A673 (cell line): ENCODE results near the gene KCND3. TPM values are rescaled to one million over a fixed set of nuclear protein-coding genes. Genes with fewer than 3 reads are reported as not detected.

Source experiments
- BruUV-seq: library from RNA; stranded (reverse); fragments of 400-500 nt; replicated peaks from 2 replicates; lab custom pipeline; 2021; lab: Mats Ljungman, UMichigan
- CTCF ChIA-PET: fragments of 300-600 bp; sonication (Branson Sonifier 250); formaldehyde crosslinking; loops from one replicate; lab custom pipeline; 2022; ENCODE audit warnings: antibody characterized with exemption; lab: Charles Lee
- POLR2A ChIA-PET: fragments of 300-600 bp; sonication (Branson Sonifier 250); formaldehyde crosslinking; loops from one replicate; lab custom pipeline; 2022; ENCODE audit warnings: antibody characterized with exemption; ENCODE audit not compliant: low non-redundant PET; lab: Charles Lee
- DNase-seq: peaks from one replicate; pipeline ENCODE4 v3.0.0-alpha.2; 2015; ENCODE audit warnings: low spot score
- H3K27ac ChIP-seq: fragments of 200-600 bp; sonication (generic); 2 replicates; pipeline ENCODE4 v1.5.1; 2016; ENCODE audit warnings: mixed run types, low read depth, mild to moderate bottlenecking, mixed read lengths, antibody characterized with exemption, low read length; ENCODE audit not compliant: poor library complexity, severe bottlenecking
- H3K27me3 ChIP-seq: fragments of 200-600 bp; sonication (generic); replicated peaks from 2 replicates; pipeline ENCODE4 v1.6.1; 2017; ENCODE audit warnings: mixed run types, low read depth, mild to moderate bottlenecking, mixed read lengths, antibody characterized with exemption, low read length; ENCODE audit not compliant: insufficient read depth, poor library complexity
- H3K36me3 ChIP-seq: fragments of 200-600 bp; sonication (generic); 2 replicates; pipeline ENCODE4 v1.6.1; 2016; ENCODE audit warnings: mixed run types, mild to moderate bottlenecking, mixed read lengths, antibody characterized with exemption, low read length; ENCODE audit not compliant: insufficient read depth, poor library complexity, severe bottlenecking
- H3K4me1 ChIP-seq: fragments of 200-600 bp; sonication (generic); 2 replicates; pipeline ENCODE4 v1.6.1; 2017; ENCODE audit warnings: mixed run types, mild to moderate bottlenecking, mixed read lengths, antibody characterized with exemption, low read length; ENCODE audit not compliant: insufficient read depth, poor library complexity, severe bottlenecking
- H3K4me3 ChIP-seq: fragments of 200-600 bp; sonication (generic); 2 replicates; pipeline ENCODE4 v1.5.1; 2016; ENCODE audit warnings: low read depth, mixed run types, mild to moderate bottlenecking, mixed read lengths, low read length; ENCODE audit not compliant: poor library complexity, severe bottlenecking
- H3K9me3 ChIP-seq: fragments of 200-600 bp; sonication (generic); 2 replicates; pipeline ENCODE4 v1.6.1; 2016; ENCODE audit warnings: mixed run types, low read depth, mild to moderate bottlenecking, mixed read lengths, antibody characterized with exemption, low read length; ENCODE audit not compliant: poor library complexity, severe bottlenecking
- CTCF ChIP-seq: fragments of 300-800, 200-600 bp; sonication (generic); conservative IDR thresholded peaks from 2 replicates; pipeline ENCODE4 v1.5.1; 2017; ENCODE audit warnings: low read depth, mild to moderate bottlenecking, antibody characterized with exemption, low read length, moderate library complexity, mixed read lengths
- EZH2 ChIP-seq: fragments of 200-600 bp; sonication (generic); IDR thresholded peaks from 2 replicates; pipeline ENCODE4 v1.6.1; 2017; ENCODE audit warnings: borderline replicate concordance, low read depth, mild to moderate bottlenecking, mixed read lengths, antibody characterized with exemption, low read length; ENCODE audit not compliant: poor library complexity, severe bottlenecking
- intact Hi-C: fragments of 100-400 bp; cut with micrococcal nuclease; formaldehyde crosslinking; loops from one replicate; pipeline ENCODE4 v1.10.0; 2022; ENCODE audit not compliant: unreplicated experiment
- total RNA-seq: library from RNA; stranded (reverse); gene quantifications from 2 replicates; pipeline ENCODE4 v1.2.3, GENCODE V29; 2021

KCND3 gene
- total RNA-seq, 1 experiment from 2014 or later: not detected

- CTCF ChIA-PET: no interaction called here
- POLR2A ChIA-PET: no interaction called here
- Histone ChIP-seq H3K4me3 (no peak overlapping the region), H3K9me3 (no peaks in the 10 kb centered on the region), H3K27me3 (peaks cover 23% of the 10 kb centered on the region), H3K36me3 (no peaks in the 10 kb centered on the region), H3K27ac (no peak overlapping the region), H3K4me1 (no peaks in the 10 kb centered on the region)
- no peak for DNase-seq
- TF ChIP-seq CTCF (no peak), EZH2 (no peak)
- intact Hi-C loops: no loop called here
- no TSS peak for BruUV-seq
These were observed 127.9 kb downstream of the KCND3 start for GRCh38 chr1:111861523-111861922.

- Histone ChIP-seq H3K27me3 (peaks cover 40% of the 10 kb centered on the region), H3K4me1 (no peaks in the 10 kb centered on the region), H3K27ac (no peak overlapping the region), H3K4me3 (no peak overlapping the region), H3K36me3 (no peaks in the 10 kb centered on the region), H3K9me3 (no peaks in the 10 kb centered on the region)
- intact Hi-C loops: no loop called here
- BruUV-seq: no TSS peak
- TF ChIP-seq EZH2 (no peak), CTCF (no peak)
- no peak for DNase-seq
- POLR2A ChIA-PET: no interaction called here
- CTCF ChIA-PET: no interaction called here
These were observed 132.2 kb downstream of the KCND3 start for GRCh38 chr1:111857194-111857651.

GRCh38 chr1:111856411-111857185 lies 132.9 kb downstream of the KCND3 start:
- H3K36me3 ChIP-seq: no peaks in the 10 kb centered on the region
- no peak overlapping the region for H3K4me3 ChIP-seq
- no peaks in the 10 kb centered on the region for H3K9me3 ChIP-seq
- intact Hi-C loops: no loop called here
- no peak for TF ChIP-seq EZH2
- TF ChIP-seq CTCF: no peak
- DNase-seq: no peak
- ChIA-PET CTCF (no interaction called here), POLR2A (no interaction called here)
- BruUV-seq: no TSS peak
- no peaks in the 10 kb centered on the region for H3K4me1 ChIP-seq
- H3K27ac ChIP-seq: no peak overlapping the region
- H3K27me3 ChIP-seq: peaks cover 46% of the 10 kb centered on the region
